COLO829 (cell line): Measurements from ENCODE around the gene CYB5R4.
A peak's percentile ranks its signal among the peaks of the same experiment; 100 is the strongest.

Experiments used
- DNase-seq: peaks from one replicate; pipeline ENCODE4 v3.0.0; 2012; ENCODE audit warnings: low spot score

Gene CYB5R4, protein sequence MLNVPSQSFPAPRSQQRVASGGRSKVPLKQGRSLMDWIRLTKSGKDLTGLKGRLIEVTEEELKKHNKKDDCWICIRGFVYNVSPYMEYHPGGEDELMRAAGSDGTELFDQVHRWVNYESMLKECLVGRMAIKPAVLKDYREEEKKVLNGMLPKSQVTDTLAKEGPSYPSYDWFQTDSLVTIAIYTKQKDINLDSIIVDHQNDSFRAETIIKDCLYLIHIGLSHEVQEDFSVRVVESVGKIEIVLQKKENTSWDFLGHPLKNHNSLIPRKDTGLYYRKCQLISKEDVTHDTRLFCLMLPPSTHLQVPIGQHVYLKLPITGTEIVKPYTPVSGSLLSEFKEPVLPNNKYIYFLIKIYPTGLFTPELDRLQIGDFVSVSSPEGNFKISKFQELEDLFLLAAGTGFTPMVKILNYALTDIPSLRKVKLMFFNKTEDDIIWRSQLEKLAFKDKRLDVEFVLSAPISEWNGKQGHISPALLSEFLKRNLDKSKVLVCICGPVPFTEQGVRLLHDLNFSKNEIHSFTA

DNA sequence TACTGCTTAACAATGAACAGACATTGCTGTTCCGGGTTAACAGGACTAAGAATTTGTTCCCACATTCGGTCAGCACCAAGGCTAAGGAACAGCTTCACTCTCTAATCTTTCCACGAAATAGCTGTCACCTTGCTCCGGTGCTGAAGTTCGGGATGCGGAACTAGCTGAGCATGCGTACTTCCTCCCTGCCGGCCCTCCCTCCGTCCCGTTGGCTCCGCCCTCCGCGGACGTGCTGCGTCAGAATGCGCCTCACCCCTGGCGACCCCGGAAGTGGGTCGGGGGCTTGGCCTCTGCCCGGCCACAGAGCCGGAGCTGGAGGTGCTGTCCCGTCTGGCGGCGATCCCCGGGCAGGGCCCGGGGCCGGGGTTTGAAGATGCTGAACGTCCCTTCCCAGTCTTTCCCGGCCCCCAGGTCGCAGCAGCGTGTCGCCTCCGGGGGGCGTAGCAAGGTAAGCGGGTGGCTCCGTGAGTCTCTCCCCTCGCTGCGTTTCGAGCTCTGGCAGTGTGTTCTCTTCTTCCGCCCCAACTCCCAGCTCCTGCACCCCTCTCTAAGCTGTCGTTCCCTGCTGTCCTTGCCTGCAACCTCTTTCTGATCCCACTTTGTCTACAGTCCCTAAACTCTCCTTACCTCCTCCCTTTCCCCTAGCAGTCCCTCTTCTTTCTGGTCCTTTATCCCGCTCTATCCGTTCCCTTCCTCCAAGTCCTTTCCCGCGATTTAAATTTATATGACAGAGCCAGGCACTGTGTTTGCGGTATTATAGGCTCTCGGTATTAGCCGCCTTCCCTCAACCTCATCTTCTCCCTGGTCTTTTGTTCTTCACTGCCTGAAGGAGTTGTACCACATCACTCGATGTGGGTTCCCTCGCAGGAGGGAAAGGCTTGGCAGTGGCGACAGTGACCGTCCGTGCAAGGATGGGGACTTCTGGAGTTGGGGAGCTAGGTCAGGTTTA is at the start of gene CYB5R4:
Gene CYB5R4 (plus strand): TSS at position 280 of the 949 bp plus-strand sequence. CDS start 94 bp downstream, at position 374.
- DNase-seq = peak; percentile 98

DNA sequence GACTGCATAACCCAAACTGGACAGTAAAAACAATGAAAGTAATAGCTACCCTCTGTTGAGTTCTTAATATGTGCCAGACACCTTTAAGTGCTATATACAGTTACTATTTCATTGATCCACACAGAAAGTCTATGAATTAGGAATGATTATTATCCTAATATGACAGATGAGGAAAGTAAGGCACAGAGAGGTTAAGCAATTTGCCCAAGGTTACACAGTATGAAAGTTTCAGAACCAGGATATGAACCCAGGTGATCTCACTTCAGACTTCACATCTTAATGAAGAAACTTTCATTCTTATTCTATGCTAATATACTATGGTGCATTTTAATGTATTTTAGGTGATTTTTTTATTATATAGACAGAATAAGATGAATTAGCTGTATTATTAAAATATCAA is 46.9 kb upstream of the CYB5R4 start:
- no peak for DNase-seq

DNA sequence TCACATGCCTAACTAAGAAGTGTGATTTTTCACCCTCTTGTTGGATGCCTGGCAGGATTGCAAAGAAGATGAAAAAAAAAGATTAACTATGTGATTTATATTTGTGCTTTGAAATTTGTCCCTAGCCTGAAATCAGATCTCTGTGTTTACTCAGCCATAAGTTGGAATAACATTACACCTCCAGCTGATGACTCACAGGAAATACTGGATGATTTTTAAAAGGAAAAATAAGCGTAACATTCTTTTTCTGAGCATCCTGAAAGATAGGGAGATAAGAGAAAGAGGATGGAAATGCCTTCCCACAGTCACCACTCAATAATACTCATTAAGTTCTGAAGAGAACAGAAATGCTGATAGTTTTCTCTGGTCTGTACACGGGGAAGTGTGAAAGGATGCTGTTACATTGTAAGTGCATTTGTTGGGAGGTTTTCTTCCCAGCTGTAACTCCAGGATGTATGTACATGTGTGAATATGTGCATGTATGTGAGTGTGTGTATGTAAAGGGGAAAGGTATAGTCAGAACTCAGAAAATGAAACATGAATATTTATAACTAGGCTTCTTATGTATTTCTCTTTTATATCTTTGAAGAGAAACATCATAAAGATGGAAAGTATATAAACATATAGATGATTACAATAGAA is 43.7 kb upstream of the CYB5R4 start:
- DNase-seq = peak; percentile 31

DNA sequence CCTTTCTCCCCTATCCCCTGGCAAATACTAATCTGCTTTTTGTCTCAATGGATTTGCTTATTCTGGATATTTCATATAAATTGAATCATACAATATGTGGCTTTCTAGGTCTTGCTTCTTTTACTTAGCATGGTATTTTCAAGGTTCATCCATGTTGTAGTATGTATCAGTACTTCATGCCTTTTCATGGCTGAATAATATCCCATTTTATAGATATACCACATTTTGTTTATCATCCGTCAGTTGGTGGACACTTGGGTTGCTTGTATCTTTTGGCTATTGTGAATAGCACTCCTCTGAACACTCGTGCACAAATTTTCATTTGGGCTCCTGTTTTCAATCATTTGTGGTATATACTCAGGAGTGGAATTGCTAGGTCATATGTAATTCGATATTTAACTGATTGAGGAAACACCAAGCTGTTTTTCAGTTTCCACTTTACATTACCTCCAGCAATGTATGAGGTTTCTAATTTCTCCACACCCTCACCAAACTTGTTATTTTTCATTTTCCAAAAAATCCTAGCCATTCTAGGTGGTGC is 36.8 kb upstream of the CYB5R4 start:
- no peak for DNase-seq

DNA sequence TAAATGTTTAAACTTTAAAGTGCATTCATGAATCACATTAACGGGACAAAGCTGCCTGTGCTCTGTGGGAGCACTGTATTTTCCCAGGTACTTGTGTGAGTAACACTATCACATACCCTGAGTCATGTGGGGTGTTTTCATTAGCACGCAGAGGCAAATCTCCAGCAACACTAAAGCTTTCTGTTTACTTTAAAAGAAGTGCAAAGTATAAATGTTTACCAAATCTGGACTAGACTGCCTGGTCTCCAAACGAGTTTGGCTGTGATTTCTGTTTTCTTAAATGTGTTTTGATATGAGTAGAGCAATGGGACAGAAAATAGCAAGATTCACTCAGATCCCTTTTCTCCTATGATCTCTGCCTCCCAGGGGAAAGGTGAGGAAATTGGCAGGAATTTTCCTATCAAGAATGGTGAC is 35.1 kb upstream of the CYB5R4 start:
- DNase-seq = no peak

DNA sequence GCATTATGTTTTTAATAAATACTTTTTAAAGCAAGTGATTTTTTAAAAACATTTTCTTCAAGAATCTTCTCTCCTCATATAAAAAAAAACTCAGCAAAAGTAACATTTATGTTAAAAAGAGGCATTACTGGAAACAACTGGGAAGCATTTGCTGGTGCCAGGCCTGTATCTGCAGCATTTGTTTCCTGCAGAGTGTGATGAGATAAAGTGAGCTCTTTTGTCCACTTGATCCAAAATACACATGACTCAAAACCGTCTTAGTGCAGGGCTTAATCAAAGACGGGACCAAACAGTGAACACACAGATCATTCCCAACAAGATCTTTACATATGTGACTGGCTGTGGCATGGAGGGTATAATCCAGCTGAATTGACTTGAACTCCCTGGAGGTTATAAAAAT is 34.7 kb upstream of the CYB5R4 start:
- no peak for DNase-seq

DNA sequence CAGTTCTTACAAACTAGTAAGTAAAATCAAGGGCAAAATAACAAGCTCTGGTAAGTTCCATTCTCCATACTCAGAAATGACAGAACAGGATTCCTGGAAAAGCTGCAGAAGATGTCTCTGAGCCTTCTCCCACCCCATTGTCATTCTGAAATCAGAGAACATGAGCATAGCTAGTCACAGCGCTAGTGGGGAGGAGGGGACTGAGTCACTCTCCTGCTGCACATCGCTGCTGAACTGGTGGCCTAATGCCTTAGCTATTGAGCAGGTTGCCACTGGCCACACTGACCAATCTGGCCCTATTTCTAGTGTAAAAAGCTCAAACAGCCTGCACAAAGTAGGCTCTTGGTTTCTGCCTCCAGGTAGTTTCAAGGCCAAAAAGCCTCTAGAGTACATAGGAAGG is 32.4 kb upstream of the CYB5R4 start:
- no peak for DNase-seq

DNA sequence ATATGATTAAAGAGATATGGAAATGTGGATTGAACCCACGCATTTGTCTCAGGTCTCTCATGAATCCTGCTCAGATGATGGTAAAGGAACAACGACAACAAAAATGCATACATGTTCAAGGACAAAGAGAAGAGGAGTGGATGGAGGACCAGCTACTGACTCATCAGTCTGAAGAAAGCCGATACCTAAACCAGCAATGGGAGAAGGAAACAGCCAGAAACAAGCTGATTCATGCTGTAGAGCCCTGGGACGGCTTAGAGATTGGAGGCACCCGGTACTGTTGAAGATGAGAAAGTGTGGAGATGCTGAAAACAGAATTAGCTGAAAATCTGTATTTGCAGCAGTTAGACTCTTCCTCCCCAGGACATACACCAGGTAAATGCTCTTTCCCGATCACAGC is 20.8 kb upstream of the CYB5R4 start:
- no peak for DNase-seq

DNA sequence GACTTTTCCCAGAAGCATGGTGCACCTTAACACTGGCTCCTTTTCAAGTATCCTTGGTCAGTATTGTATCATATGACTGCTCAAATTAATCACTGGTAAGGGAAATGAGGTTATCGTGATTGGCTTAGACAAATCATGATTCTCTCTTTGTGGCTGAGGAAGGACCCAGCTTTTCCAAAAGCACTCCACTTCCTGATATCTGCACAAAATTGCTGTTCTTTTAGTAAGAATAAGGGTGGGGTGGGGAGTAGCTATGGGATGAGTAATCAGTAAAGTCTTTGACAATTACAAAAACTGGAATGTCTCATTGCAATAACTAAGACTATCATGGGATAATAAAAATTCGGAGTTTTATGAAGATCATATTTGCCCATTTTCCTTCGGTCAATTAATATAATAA is 15.3 kb upstream of the CYB5R4 start:
- no peak for DNase-seq

DNA sequence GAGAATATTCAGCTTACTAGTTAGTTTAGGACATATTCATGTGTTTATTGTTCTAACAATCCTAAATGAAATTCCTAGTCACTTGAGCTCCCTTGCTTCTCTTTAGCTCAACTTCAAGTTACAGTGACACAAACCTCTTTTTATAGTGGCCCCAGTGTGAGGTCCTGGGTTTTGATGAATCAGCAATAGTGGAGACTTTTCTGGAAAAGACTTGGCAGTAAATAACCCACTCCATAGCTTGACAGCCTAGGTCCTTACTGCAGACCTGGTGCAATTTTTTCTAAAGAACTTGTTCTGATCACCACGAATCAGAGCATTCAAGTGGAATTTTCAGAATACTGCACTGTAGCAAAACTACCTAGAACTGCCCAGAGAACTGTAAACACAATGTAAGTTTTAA is 13.2 kb upstream of the CYB5R4 start:
- DNase-seq = no peak

DNA sequence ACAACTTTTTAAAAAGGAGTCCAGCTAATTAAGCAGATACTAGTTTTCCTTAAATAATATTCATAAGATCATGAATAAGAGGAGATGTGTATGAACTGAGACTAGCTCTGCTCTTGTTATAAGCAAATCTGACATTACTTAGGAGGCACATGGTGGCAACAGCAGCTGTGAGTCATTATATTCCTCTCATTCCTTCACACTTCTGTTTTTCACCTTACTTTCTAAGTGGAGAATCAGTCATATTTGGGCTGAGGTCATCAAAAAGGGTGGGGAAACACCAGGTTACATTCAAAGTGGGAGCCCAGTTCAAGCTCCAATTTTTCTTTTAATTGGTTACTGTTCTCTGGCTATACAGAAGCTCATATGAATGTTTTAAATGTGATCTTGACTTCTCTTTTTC is 12.3 kb upstream of the CYB5R4 start:
- no peak for DNase-seq

DNA sequence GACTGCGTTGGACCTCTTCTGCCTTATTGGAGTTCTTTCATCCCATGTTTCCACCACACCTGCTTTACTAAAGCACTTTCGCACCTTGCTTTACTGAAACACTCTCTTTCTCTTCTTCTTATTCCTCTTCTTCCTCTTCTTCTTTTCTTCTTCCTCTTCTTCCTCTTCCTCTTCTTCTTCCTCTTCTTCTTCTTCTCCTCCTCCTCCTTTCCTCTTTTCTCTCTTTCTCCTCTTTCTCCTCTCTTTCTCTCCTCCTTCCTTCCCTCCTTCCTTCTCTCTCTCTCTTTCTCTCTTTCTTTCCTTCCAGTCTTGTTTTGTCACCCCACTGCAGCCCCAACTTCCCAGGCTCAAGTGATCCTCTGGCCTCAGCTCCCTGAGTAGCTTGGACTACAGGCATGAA is 10.4 kb upstream of the CYB5R4 start:
- DNase-seq = no peak

DNA sequence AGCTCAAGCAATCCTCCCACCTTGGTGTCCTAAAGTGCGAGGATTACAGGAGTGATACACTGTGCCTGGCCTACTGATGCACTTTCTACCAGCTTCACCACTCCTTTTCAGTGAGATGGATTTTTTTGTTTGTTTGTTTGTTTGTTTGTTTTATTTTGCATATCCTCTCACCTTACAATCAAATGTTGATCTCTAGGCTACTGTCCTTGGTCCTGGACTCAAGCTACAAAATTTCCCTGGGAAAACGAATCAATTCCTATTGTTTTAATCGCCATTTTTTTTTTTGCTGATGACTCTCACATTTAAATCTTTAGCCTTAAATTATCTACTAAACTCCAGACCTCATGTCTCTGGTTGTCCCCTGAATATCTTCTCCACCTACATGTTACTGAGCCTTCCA is 9.9 kb upstream of the CYB5R4 start:
- no peak for DNase-seq

DNA sequence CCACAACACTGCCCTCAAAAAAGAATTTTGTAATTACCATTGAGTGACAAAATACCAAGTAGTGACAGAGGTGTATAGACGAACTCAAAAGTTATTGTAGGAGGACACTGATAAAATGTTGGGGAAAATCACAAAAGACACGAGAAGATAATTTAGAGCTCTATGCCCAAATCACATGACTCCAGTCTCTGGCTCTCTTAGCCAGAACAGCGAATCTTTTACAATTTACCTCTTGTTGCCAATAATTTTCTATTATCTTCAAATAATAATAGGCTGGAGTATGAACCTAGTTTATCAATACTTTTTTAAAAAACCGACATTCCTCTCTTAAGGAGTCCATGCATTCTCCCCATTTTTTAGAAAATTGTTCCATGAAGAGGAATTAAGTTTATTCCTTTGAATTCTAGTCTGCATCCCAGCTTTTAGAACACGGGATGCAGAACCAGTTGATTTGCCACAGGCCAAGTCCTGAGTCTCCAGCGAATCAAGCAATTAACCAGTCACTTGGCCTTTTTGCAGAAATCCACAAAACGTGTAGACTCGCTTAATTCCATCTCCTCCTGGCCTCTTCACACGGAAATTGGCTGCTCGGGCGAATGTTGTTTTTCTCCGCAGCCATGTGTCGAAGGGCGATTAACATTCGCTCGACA is 6.8 kb upstream of the CYB5R4 start:
- no peak for DNase-seq

DNA sequence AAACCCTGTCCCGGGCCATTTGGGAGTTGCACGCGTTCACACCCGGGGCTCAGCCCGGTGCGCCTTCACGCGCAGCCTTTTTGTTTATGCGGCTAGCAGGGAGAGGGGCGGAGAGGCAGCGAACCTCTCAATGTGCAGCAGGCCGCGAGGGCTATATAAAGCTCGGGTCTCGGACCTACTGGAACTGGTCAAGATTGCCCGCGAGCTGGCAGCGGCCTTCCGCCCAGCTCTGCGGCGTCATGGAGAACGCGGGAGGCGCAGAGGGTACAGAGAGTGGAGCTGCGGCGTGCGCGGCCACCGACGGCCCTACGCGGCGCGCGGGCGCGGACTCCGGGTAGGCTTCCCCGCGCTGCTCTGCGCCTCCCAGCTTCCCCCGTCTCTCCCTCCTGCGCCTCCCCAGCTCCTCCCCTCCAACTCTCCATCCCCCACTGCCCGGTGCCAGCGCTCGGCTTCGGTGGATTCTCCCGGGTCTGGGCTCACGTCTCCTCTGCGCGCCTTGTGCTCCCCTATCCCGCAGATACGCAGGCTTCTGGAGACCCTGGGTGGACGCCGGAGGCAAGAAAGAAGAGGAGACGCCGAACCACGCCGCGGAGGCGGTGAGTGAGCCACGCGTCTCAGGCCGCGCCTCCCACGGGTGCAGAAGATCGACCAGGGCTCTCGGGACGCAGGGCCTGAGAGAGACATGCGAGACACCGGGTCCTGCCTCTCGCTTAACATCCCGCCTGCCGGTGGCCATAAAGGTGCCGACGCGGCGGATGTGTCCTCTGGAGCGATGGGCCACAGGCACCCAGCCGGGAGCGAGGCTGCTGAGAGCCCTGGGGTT is 6.1 kb upstream of the CYB5R4 start, which contains the start of gene RIPPLY2:
Gene RIPPLY2 (plus strand): TSS at position 183 of the 823 bp plus-strand sequence. CDS start 57 bp downstream, at position 240.
- no peak for DNase-seq

DNA sequence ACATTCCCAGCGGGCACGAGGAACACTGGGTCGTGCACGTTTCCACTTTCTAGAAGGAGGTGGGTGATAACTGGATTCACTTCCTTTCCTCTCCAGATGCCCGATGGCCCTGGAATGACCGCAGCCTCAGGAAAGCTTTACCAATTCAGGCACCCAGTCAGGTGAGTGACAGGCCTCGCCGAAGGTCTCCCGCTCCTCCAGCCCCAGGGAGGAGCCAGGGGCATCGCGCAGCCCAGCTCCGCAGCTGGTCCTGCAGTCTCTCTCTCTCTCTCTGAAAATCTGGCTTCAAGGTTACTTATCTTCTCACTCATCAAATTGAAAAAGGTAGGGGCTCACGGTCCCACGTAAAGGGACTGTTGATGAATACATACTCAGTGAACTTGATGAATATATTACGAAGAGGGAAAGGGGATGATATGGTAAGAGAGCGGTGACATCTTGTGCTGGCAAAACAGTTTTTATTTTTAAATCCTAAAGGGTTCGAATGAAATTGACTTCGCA is 5.4 kb upstream of the CYB5R4 start:
- DNase-seq = no peak

DNA sequence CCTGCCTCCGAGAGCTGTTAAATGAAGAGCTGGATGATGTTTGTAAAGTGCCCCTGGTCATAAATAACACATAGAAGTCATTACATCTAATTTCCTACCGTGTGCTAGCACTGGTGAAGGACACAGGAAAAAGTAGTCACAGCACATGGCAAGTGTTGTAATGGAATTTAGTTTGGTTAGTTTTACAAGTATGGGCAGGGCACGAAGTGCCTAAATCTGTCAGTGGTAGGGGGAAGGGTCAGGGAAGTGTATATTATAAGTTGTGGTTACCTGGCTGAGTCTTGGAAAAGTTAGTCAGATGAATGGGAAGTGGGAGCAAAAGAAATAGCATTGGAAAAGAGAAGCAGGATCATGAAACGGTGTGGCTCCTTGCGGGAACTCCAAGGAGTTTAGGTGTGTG is 4.7 kb upstream of the CYB5R4 start:
- no peak for DNase-seq

DNA sequence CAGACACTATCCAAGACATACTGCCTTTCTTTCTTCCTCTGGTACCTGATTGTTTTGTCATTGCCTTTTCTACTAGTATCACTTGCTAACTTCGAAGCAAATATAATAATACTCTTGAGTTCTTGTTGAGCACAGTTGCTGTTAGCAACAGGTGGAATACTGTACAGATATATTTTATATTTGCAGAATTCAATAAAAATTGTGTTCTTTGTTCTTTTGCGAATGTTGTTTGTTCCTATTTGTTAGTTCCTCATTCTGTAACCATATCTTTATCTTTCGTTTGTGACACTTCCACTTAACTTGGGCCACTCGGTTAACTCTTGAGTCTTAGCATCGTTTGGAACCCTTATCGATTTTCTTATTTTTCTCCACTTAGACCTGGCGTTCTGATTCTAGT is 868 bp downstream of the CYB5R4 start:
- no peak for DNase-seq

DNA sequence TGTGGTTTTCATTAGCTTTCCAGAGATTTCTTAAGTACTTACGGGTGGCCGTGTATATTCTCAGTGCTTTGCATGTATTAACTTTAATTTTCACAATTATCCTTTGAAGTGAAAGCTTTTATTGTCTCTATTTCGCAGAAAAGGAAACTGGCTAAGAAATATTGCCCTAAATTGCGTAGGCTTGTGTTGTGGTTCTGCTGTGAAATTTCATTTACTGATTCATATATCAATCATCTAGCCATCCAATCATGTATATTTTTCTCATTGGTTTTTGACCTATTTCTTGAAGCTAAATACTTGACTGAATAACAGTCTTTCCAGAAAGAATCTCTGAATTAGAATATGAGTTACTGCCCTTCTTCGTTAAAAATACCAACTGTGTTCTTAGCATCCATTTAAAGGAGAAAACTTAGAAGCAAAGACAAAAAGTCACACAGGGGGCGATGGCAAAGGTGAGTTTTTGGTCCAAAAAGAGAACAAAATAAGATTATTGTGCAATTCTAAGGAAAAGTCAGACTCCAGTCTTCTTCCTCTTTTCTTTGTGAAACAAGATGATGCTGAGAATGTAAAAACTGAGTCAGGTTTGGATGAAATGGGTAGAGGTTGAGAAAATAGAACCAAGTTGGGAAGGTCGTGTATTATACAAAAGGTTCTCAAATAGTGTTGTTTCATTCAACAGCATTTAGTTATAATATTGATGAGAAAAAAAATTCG is 1.4 kb downstream of the CYB5R4 start:
- DNase-seq = no peak
